Ammon's horn (tissue), 1 donor: Measurements from ENCODE around the gene SND1.
"Not testable (repeated sequence)": the region's sequence is repeated elsewhere in the genome, so short reads cannot be mapped to it uniquely, and the experiment has no call there.

Source experiments
- DNase-seq: peaks from one replicate; pipeline ENCODE4 v3.0.0-alpha.2; 2016; ENCODE audit warnings: low spot score

SND1 gene

DNA sequence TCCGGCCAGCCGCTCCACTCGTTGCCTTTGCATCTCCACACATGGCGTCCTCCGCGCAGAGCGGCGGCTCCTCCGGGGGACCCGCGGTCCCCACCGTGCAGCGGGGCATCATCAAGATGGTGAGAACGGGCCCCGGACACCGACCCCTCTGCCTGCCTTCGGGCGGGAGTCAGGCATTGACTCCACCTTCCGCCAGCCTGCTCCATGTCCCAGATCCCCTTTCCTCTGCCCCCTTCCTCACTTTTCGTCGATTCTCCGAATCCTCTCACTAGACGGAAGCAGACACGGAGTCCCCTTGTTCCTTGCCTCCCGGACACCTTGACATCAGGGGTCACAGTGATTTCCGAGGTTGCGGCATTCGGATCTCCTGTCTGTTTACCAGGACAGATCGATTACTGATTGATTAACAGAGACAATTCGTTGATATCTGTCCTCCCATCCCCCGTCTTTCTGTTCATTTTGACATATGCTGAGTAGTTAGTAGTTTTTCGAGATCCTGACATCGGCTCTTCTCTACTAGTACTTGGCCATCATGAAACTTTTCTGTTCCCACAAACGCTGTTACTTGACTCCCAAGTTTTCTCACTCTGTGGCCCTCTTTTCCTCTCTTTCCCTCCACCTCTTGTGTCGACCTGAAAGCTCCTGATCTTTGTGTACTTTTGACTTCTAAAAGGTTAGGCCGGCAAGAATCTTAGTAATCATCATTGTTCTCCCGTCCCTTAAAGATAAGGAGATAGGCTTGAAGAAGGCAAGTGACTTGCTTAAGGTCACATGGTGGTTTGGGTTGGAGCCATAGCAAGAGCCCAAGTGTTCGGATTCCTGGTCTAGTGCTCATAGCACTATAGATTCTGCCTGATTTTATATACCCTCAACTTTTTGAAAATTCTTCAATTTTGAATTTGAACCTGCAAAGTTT is 597 bp downstream of the SND1 start:
- no peak for DNase-seq

GRCh38 chr7:127653396-127653795 is 1.4 kb downstream of the SND1 start:
- no peak for DNase-seq

- no peak for DNase-seq
Measured at GRCh38 chr7:127654404-127655394, 2.7 kb downstream of the SND1 start.

GRCh38 chr7:127655720-127656119 is 3.7 kb downstream of the SND1 start:
- DNase-seq, result no peak

DNA sequence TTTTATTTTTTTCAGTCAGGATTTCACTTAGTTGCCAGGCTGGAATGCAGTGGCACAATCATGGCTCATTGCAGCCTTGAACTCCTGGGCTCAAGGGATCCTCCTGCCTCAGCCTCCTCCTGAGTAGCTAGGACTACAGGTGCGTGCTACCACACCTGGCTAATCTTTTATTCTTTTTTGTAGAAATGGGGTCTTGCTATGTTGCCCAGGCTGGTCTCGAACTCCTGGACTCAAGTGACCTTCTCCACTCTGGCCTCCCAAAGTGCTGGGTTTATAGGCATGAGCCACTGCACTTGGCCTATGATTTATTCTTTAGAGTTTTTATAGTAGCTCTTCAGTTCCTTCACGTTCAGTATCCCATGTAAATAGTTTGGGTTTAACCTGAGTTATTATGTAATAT is 5.5 kb downstream of the SND1 start:
- no peak for DNase-seq

- no peak for DNase-seq
Measured at GRCh38 chr7:127658970-127659630, 7.1 kb downstream of the SND1 start.

DNA sequence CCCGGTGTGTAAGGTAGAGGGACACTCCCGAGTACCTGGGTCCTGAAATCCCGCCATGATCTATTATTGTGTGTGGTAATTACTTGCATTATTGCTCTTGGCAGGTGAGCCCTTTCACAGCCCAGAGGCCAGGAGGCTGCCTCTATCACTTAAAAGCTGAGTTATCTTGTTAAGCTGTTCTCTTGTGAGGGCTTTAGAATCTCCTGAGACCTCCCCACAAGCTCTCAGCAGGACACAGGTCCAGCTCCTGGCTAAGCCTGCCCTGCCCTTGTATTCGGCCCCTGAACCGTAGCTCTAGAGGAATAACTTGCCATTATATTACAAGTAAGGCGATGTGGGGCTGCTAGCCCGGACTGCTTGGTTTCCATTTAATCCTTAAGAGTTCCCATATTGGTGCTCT is 13.9 kb downstream of the SND1 start:
- DNase-seq, result no peak

DNA sequence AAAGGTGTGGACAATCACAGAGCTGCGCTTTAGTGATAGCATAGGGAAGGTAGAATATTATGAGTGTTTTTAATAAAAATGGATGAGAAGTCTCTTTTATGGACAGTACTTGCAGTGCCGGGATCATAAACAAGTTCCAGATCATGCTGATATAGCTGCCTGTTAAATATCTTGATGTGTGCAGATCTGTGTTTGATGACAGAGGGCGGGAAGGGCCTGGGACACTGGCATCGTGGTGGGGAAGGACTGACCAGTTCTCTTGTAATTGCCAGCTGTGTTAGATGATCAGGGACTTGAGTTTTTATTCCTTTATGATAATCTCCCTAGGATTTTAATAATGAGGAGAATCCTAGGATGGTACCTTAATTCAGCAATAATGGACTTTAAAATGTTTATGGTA is 14.6 kb downstream of the SND1 start:
- DNase-seq, result no peak

GRCh38 chr7:127667017-127667670 is 15.2 kb downstream of the SND1 start:
- no peak for DNase-seq

DNA sequence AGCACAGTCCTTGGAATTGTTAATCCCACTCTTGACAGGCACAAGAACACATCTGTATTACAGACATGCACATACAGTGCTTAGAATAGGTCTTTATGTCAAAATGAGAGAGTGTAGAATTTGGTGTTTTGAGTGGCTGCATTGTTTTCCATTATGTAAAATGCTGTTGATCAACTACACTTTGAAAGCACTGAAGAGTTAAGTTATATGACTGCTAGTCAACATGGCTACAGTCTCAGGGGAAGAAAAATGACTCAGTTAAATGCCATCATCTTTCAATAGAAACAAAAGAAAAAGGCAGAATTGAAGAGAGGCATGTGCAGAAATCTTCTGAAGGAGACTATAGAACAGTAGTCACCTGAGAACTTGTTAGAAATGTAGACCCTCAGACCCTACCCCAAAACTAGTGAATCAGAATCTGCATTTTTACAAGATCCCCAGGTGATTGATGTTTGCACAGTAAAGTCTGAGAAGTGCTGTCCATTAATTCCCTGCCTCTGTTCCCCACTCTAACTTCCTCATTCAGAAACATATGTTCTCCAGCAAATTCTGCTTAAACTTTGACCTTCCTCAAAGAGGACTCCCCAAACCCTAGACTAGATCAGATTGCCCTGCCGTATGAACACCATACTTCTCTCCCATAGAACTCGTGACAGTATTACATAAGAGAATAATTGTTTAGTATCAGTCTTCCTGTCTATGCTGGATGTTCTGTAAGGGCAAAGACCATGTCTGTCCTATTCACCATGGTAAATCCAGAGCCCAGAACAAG is 16.0 kb downstream of the SND1 start:
- DNase-seq, result no peak

- DNase-seq, result no peak
Measured at GRCh38 chr7:127671341-127671740, 19.3 kb downstream of the SND1 start.

GRCh38 chr7:127673902-127674301 is 21.9 kb downstream of the SND1 start:
- no peak for DNase-seq

- no peak for DNase-seq
Measured at GRCh38 chr7:127674361-127674760, 22.4 kb downstream of the SND1 start.

GRCh38 chr7:127674923-127675322 is 22.9 kb downstream of the SND1 start:
- not testable (repeated sequence) for DNase-seq

GRCh38 chr7:127675721-127676120 is 23.7 kb downstream of the SND1 start:
- no peak for DNase-seq

DNA sequence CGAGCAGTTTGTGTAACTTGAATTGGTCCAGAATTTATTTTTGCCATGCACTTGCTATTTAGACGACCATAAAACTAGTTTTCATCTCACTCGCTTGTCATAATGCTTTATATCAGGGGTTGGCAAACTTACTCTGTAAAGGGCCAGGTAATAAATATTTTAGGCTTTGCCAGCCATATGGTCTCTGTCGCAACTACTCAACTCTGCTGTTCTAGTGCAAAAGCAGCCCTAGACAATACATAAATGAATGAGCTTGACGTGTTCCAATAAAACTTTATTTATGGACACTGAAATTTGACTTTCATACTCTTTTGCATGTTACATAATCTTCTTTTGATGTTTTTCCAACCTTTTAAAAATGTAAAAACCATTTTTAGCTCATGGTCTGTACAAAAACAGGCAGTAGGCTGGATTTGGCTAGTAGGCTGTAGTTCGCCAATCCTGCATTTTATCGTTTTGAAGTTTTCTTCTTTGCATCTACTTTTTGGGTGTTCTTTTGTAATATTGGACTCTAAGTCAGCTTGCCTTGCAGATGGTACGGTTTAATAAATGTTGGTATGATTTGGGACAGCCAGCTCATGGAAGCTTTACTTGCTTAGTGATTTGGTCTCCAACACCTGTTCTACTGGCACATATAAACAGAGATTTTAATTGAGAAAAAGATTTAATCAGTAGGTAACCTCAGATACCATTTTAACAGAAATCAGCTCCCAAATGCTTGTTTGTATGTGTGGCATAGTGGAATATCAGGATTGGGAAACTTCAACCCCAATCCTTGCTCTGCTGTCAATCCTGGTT is 25.6 kb downstream of the SND1 start:
- DNase-seq, result no peak

DNA sequence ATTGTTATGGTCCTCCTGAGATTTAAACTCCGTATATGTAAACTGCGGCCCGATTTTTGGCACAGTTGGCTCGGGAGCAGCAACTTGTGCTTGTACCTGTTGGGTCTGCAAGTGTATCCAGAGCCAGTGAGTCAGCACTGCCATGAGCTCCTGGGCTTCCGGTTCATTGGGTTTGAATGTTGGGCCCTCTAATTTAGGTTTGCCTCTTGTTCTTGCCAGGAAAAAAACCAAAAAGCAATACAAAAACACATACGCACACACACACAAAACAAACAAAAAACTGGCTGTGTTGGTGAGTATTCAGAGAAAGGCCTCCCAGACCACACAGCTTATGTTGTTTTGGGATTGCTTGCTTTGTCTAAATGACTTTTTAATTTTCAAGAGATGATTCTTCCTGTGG is 26.3 kb downstream of the SND1 start:
- DNase-seq, result peak; percentile 35

DNA sequence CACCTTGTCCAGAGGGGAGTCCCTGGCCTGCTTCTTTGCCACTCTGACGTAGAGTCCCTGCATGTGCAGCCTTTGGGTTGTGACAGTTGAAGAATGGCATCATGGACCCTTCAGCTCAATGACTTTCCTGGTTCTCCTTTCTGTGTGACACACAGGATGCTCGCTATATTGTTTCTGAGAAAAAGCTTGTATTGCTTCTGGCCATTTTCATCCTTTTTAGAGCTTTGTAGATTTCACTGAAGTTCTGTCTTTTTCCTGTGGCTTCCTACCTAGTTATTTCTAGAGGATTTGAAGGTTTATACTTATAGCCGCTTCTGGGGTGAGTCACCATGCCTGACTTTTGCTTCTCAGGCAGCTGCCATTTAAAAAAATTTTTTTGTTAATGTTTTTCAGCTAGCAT is 27.0 kb downstream of the SND1 start:
- DNase-seq, result no peak

DNA sequence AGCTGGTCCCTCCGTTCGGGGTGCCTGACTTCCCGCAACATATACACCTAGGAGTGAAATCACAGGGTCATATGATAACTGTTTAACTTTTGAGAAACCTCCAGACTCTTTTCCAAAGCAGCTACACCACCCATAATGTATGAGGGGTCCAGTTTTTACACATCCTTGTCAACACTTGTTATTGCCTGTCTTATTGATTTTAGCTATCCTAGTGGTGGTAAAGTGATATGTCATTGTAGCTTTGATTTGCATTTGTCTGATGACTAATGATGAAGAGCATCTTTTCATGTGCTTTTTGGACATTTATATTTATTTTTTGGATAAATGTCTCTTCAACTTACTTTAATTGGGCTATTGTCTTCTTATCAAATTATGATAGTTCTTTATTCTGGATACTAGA is 29.0 kb downstream of the SND1 start:
- DNase-seq, result no peak

GRCh38 chr7:127682140-127682539 is 30.1 kb downstream of the SND1 start:
- DNase-seq, result no peak
